Loucy (cell line): Measurements from ENCODE around the gene CNKSR2.

Experiments used
- CTCF ChIP-seq: fragments of 200-600 bp; sonication (generic); conservative IDR thresholded peaks from 2 replicates; pipeline ENCODE4 v1.5.1; 2014; ENCODE audit warnings: mild to moderate bottlenecking, antibody characterized with exemption, low read length
- EZH2phosphoT487 ChIP-seq: fragments of 200-600 bp; IDR thresholded peaks from 2 replicates; pipeline ENCODE4 v1.6.1; 2018; ENCODE audit warnings: antibody characterized with exemption, mild to moderate bottlenecking, moderate library complexity, borderline replicate concordance

- TF ChIP-seq CTCF: no peak
- no peak for TF ChIP-seq EZH2phosphoT487
Measured at GRCh38 chrX:21369613-21370012, 4.6 kb upstream of the CNKSR2 start.
